Glutamatergic neuron (in vitro differentiated cells): ENCODE results near the gene RRH. TPM values are rescaled to one million over a fixed set of nuclear protein-coding genes. Genes with fewer than 3 reads are reported as not detected.

ENCODE experiments used
- DNase-seq: peaks from one replicate; pipeline ENCODE4 v3.0.0; 2022
- H3K27ac Mint-ChIP-seq: one replicate; pipeline ENCODE4 v1.8.0; 2020; ENCODE audit warnings: mild to moderate bottlenecking, mixed read lengths, inconsistent platforms; ENCODE audit not compliant: unreplicated experiment
- H3K27me3 Mint-ChIP-seq: one replicate; pipeline ENCODE4 v1.8.0; 2020; ENCODE audit warnings: mild to moderate bottlenecking, moderate library complexity, mixed read lengths, inconsistent platforms; ENCODE audit not compliant: unreplicated experiment
- H3K36me3 Mint-ChIP-seq: one replicate; pipeline ENCODE4 v1.8.0; 2020; ENCODE audit warnings: mild to moderate bottlenecking, mixed read lengths, inconsistent platforms; ENCODE audit not compliant: unreplicated experiment
- H3K4me1 Mint-ChIP-seq: one replicate; pipeline ENCODE4 v1.8.0; 2020; ENCODE audit warnings: mild to moderate bottlenecking, low read depth, mixed read lengths, inconsistent platforms; ENCODE audit not compliant: unreplicated experiment
- H3K4me3 Mint-ChIP-seq: one replicate; pipeline ENCODE4 v1.8.0; 2020; ENCODE audit warnings: mild to moderate bottlenecking, mixed read lengths, inconsistent platforms; ENCODE audit not compliant: unreplicated experiment
- H3K9me3 Mint-ChIP-seq: one replicate; pipeline ENCODE4 v1.8.0; 2020; ENCODE audit warnings: mild to moderate bottlenecking, moderate library complexity, mixed read lengths, inconsistent platforms; ENCODE audit not compliant: unreplicated experiment
- CTCF ChIP-seq: fragments of 200-600 bp; sonication (generic); IDR thresholded peaks from one replicate; pipeline ENCODE4 v1.5.0; 2021; ENCODE audit not compliant: partially characterized antibody, unreplicated experiment
- total RNA-seq: library from RNA; stranded (reverse); fragmentation: NEBNext Ultra II Directional; extraction: Animal tissue kit (Norgen Biotek cat#: 25700); gene quantifications from one replicate; pipeline ENCODE4 v1.2.1, GENCODE V29; 2021; ENCODE audit not compliant: unreplicated experiment

RRH gene
- total RNA-seq, 1 donor from 2014 or later: 0.29 TPM

DNA sequence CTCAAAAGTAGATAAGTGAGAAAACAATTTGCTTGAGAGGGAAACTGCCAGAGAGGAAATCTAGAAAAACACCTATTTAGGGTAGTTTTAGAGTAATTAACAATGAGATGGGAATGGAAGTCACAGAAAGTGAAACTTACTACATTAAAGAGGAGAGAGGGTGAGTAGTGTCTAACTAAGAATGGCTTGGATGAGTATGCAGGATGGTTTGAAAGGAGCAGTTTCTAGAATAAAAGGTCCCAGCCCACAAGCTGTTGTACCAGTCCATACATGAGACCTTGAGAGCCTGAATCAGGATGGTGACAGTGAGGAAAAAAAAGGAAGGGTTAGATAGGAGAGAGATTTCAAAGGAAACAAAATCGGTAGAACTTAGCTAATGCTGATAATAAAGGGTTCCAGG lies 10.9 kb upstream of the RRH start:
- H3K4me3 Mint-ChIP-seq: peak overlapping the region; percentile 99
- DNase-seq: no peak
- no peak overlapping the region for H3K27ac Mint-ChIP-seq
- peaks cover 6% of the 10 kb centered on the region for H3K9me3 Mint-ChIP-seq
- H3K4me1 Mint-ChIP-seq: peaks cover 6% of the 10 kb centered on the region
- peaks cover 7% of the 10 kb centered on the region for H3K27me3 Mint-ChIP-seq
- TF ChIP-seq CTCF: no peak
- no peaks in the 10 kb centered on the region for H3K36me3 Mint-ChIP-seq

GRCh38 chr4:109818268-109818667 lies 9.5 kb upstream of the RRH start:
- peaks cover 6% of the 10 kb centered on the region for H3K4me1 Mint-ChIP-seq
- H3K27ac Mint-ChIP-seq: no peak overlapping the region

DNA sequence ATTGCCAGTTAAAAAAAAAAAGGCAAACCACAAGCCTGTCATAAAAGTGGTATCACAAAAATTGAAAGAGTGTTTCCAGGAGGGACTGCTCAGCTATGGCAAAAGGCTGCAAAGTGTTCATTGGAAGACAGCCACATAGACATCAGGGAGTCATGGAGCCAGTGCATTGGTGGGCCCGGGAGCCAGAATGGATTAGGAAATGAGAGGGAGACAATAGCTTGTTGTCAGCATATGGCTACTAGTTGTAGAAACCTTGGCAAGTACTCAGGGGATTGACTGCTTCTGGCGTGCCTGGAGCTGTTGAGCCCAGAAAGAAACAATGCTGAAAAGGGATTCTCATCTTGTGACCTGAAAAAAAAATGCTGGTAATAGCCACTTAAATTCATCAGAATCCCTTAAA lies 7.2 kb upstream of the RRH start:
- Mint-ChIP-seq H3K4me1 (peaks cover 6% of the 10 kb centered on the region), H3K36me3 (no peaks in the 10 kb centered on the region), H3K4me3 (no peak overlapping the region), H3K9me3 (peaks cover 4% of the 10 kb centered on the region), H3K27me3 (peaks cover 3% of the 10 kb centered on the region), H3K27ac (no peak overlapping the region)
- no peak for DNase-seq
- no peak for TF ChIP-seq CTCF

More at GRCh38 chr4:109818268-109818667, 9.5 kb upstream of the RRH start:
- Mint-ChIP-seq H3K4me3 (no peak overlapping the region), H3K36me3 (no peaks in the 10 kb centered on the region), H3K27me3 (peaks cover 7% of the 10 kb centered on the region), H3K9me3 (peaks cover 6% of the 10 kb centered on the region)
- no peak for DNase-seq
- no peak for TF ChIP-seq CTCF

GRCh38 chr4:109821185-109821584 lies 6.6 kb upstream of the RRH start:
- TF ChIP-seq CTCF: no peak
- Mint-ChIP-seq H3K36me3 (no peaks in the 10 kb centered on the region), H3K27me3 (no peaks in the 10 kb centered on the region), H3K4me1 (peaks cover 6% of the 10 kb centered on the region), H3K9me3 (peaks cover 2% of the 10 kb centered on the region), H3K27ac (no peak overlapping the region), H3K4me3 (no peak overlapping the region)
- no peak for DNase-seq

DNA sequence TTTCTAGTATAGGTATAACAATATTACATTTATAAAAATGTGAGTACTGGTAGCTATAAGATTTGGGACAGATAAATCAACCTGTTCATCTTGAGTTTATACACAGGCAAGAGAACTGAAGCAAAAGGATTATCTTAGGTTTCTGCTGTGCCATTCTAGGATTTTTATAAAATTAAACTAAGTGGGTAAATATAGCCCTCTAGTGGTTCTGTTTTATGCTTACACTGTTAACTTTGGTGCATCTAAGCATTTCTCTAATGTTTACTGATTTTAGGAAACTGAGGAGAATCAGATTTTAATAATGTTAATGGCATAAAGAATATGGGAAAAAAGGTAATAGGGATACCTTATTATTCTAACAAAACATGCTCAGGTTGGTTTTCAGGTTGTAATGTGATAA lies 1.1 kb upstream of the RRH start:
- H3K4me1 Mint-ChIP-seq: no peaks in the 10 kb centered on the region
- H3K9me3 Mint-ChIP-seq: no peaks in the 10 kb centered on the region
- H3K27ac Mint-ChIP-seq: no peak overlapping the region
- H3K27me3 Mint-ChIP-seq: no peaks in the 10 kb centered on the region
- no peaks in the 10 kb centered on the region for H3K36me3 Mint-ChIP-seq
- H3K4me3 Mint-ChIP-seq: no peak overlapping the region
- TF ChIP-seq CTCF: peak; percentile 66
- no peak for DNase-seq
